Measurements from ENCODE around the gene SH3BP5L. TPM values are rescaled to one million over a fixed set of nuclear protein-coding genes. Genes with fewer than 3 reads are reported as not detected.

SH3BP5L gene
- 10.2 and 14.9 TPM in 2 replicates for total RNA-seq (2016; rRNA removed; fragmentation: Illumina TruSeq; extraction: Trizol)
- total RNA-seq (2016; cell fraction: cytosol; rRNA removed; fragmentation: Illumina TruSeq; extraction: Trizol; ENCODE audit: low read depth) = 2.1 and 2.4 TPM in 2 replicates
- total RNA-seq (2016; cell fraction: insoluble cytoplasmic fraction; rRNA removed; fragmentation: Illumina TruSeq; extraction: Trizol) = 10.1 and 14.6 TPM in 2 replicates
- 6.4 and 6.5 TPM in 2 replicates for total RNA-seq (2016; cell fraction: membrane; rRNA removed; fragmentation: Illumina TruSeq; extraction: Trizol)
- total RNA-seq (2016; cell fraction: nucleus; rRNA removed; fragmentation: Illumina TruSeq; extraction: Trizol) = 11.2 and 11.7 TPM in 2 replicates
- 10.3 and 12.3 TPM in 2 replicates for polyA plus RNA-seq (2011; rRNA removed)
- 9.8 and 12.1 TPM in 2 replicates for polyA plus RNA-seq (2011; cell fraction: cytosol; rRNA removed)
- 27.6 and 28.0 TPM in 2 replicates for polyA plus RNA-seq (2011; cell fraction: nucleus; rRNA removed)
- 6.7 and 9.1 TPM in 2 replicates for polyA plus RNA-seq (2012)
- polyA plus RNA-seq (2016; cell fraction: cytosol; fragmentation: Illumina TruSeq; extraction: Trizol; ENCODE audit: low read depth) = 1.3 and 1.8 TPM in 2 replicates
- polyA plus RNA-seq (2016; cell fraction: insoluble cytoplasmic fraction; fragmentation: Illumina TruSeq; extraction: Trizol; ENCODE audit: low read depth) = 7.7 and 9.1 TPM in 2 replicates
- 3.6 and 3.7 TPM in 2 replicates for polyA plus RNA-seq (2016; cell fraction: membrane; fragmentation: Illumina TruSeq; extraction: Trizol; ENCODE audit: low read depth)
- 14.2 and 14.7 TPM in 2 replicates for polyA plus RNA-seq (2016; cell fraction: nucleus; fragmentation: Illumina TruSeq; extraction: Trizol; ENCODE audit: insufficient read depth, low read depth)
- 18.7 and 35.4 TPM in 2 replicates for polyA minus RNA-seq (2011; rRNA and poly(A)+ RNA removed; ENCODE audit: low replicate concordance)
- 4.0 and 5.7 TPM in 2 replicates for polyA minus RNA-seq (2011; cell fraction: cytosol; rRNA and poly(A)+ RNA removed)
- 19.3 and 23.9 TPM in 2 replicates for polyA minus RNA-seq (2011; cell fraction: nucleus; rRNA and poly(A)+ RNA removed)
- Bru-seq, nascent RNA = percentile 68 among the genes with signal in this experiment
- percentile 71 among the genes with signal in this experiment for BruChase-seq, experiment 1, labeled RNA remaining after a 6-hour chase
- percentile 72 among the genes with signal in this experiment for BruChase-seq, experiment 2, labeled RNA remaining after a 2-hour chase
- long read RNA-seq, experiment 1, partial matches to known transcripts = 0 of 1 reads
- long read RNA-seq, experiment 1, other reads (novel, unspliced or antisense) = 1 of 1 reads
- long read RNA-seq, experiment 2, transcript SH3BP5L-201 (7 exons, 3,861 nt) = major isoform, 5 of 30 reads
- long read RNA-seq, experiment 2, partial matches to known transcripts = 20 of 30 reads
- long read RNA-seq, experiment 2, other reads (novel, unspliced or antisense) = 4 of 30 reads

DNA sequence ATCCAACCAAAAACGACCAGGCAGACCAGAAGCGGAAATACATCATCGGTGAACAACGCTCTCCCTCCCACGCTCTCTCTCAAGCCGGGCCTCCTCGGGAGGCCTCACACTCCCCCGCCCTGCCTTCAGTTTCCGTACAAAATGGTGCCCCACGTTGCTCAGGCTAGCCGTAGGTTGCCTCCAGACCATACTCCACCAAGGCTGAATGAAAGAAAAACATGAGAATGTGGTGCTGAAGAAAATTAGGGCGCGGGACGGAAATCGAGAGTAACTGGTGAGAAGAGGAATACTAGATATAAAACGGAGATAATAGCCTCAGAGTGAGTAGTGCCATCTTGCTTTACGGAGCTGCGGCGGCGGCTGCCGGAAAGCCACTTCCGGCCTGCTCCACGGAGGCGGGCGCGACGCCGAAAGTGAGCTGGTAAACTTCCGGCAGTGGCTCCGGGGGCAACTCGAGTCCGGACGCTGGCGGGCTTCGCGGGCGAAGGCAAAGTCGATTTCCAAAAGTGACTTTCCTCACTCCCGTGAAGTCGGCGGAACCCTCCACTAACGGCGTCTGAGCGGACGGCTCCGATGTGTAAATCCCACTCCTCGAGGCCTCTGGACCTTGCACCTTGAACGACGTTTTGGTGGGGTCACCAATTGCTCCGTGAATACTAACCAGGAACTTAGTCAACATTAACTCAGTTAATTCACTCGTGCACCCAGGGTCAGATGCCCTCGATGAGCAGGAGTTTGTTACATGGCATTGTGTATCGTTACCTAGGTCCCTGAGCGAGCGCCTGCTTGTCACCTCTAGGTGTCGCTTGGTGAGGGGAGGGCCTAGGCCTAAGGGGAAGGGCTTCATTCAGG lies at the start of gene SH3BP5L:
Gene SH3BP5L, minus strand, starts transcription at position 7 of the 852 bp plus-strand sequence. CDS start 980 bp downstream, outside the sequence.
- WGBS (ENCODE audit: low lambda C conversion rate) = 2% methylated on average over 34 of the region's 56 CpGs
- Histone ChIP-seq H4K20me1 (ENCODE audit: insufficient read depth, low read length) (no peaks in the 10 kb centered on the region), H3K4me1 (ENCODE audit: insufficient read depth, low read length) (peaks cover 69% of the 10 kb centered on the region), H3K79me2 (ENCODE audit: insufficient read depth, low read length) (peaks cover 34% of the 10 kb centered on the region), H3K27ac (ENCODE audit: extremely low read length, insufficient read depth, low read length) (peak within 1 kb of the TSS; percentile 99), H3K27me3 (ENCODE audit: control insufficient read depth in 1 of 2, insufficient read depth in 2 of 2, low read length in 2 of 2) (no peaks in the 10 kb centered on the region; a peak in 1 of 5 replicates), H2AFZ (ENCODE audit: low read length) (peak within 1 kb of the TSS; percentile 96), H3K36me3 (replicated peaks in 1 of 2; ENCODE audit: control insufficient read depth in 1 of 2, insufficient read depth in 2 of 2, low read length in 2 of 2) (peaks cover 0 to 16% of the 10 kb centered on the region in 2 experiments; a peak in 2 of 5 replicates), H3K9ac (ENCODE audit: insufficient read depth, low read depth, low read length) (peak within 1 kb of the TSS; percentile 94), H3K4me2 (ENCODE audit: low read depth, low read length) (peak within 1 kb of the TSS; percentile 96), H3K9me3 (ENCODE audit: low read length) (no peaks in the 10 kb centered on the region), H3K4me3 (replicated peaks in 1 of 3; ENCODE audit: insufficient read depth in 1 of 3, low read depth in 2 of 3, low read length in 3 of 3) (peak within 1 kb of the TSS; percentile 71 to 92 (median 81))
- intact Hi-C loops (cut with micrococcal nuclease; ENCODE audit: unreplicated experiment) = loop anchor here (2.0 kb wide), 1 partner anchor 47 kb away; no protein-coding TSS in a partner anchor
- CTCF ChIA-PET (ENCODE audit: low intra/inter-chr PET ratio, low total read pairs) = no interaction called here
- DNase-seq (ENCODE audit: low spot score) (peak; percentile 93), FAIRE-seq (peak; percentile 82), ATAC-seq (peak; percentile 94)
- BruUV-seq (replicated peaks) = TSS peak; percentile 92
- POLR2A ChIA-PET = interaction anchor here (0.9 to 5.6 kb wide), 7 partner anchors 12 to 80 kb away, joined by 3 to 108 read pairs (median 7); partner anchors contain the start of genes PGBD2, ZNF672 and ZNF692
- in situ Hi-C loops (cut with HindIII; ENCODE audit: extremely low pct_ligation_motif_present, low pct_unique_long_range_greater_than_20kb) = no loop called here
- TF ChIP-seq, protein P1, sequence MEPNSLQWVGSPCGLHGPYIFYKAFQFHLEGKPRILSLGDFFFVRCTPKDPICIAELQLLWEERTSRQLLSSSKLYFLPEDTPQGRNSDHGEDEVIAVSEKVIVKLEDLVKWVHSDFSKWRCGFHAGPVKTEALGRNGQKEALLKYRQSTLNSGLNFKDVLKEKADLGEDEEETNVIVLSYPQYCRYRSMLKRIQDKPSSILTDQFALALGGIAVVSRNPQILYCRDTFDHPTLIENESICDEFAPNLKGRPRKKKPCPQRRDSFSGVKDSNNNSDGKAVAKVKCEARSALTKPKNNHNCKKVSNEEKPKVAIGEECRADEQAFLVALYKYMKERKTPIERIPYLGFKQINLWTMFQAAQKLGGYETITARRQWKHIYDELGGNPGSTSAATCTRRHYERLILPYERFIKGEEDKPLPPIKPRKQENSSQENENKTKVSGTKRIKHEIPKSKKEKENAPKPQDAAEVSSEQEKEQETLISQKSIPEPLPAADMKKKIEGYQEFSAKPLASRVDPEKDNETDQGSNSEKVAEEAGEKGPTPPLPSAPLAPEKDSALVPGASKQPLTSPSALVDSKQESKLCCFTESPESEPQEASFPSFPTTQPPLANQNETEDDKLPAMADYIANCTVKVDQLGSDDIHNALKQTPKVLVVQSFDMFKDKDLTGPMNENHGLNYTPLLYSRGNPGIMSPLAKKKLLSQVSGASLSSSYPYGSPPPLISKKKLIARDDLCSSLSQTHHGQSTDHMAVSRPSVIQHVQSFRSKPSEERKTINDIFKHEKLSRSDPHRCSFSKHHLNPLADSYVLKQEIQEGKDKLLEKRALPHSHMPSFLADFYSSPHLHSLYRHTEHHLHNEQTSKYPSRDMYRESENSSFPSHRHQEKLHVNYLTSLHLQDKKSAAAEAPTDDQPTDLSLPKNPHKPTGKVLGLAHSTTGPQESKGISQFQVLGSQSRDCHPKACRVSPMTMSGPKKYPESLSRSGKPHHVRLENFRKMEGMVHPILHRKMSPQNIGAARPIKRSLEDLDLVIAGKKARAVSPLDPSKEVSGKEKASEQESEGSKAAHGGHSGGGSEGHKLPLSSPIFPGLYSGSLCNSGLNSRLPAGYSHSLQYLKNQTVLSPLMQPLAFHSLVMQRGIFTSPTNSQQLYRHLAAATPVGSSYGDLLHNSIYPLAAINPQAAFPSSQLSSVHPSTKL (CRISPR knock-in tag; IDR thresholded peaks at IDR 0.05) = peak; percentile 39
- TF ChIP-seq, protein P2, sequence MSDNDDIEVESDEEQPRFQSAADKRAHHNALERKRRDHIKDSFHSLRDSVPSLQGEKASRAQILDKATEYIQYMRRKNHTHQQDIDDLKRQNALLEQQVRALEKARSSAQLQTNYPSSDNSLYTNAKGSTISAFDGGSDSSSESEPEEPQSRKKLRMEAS (IDR thresholded peaks at IDR 0.05) = peak; percentile 47; the same call in 1 of the 2 replicates
- TF ChIP-seq, protein P3, sequence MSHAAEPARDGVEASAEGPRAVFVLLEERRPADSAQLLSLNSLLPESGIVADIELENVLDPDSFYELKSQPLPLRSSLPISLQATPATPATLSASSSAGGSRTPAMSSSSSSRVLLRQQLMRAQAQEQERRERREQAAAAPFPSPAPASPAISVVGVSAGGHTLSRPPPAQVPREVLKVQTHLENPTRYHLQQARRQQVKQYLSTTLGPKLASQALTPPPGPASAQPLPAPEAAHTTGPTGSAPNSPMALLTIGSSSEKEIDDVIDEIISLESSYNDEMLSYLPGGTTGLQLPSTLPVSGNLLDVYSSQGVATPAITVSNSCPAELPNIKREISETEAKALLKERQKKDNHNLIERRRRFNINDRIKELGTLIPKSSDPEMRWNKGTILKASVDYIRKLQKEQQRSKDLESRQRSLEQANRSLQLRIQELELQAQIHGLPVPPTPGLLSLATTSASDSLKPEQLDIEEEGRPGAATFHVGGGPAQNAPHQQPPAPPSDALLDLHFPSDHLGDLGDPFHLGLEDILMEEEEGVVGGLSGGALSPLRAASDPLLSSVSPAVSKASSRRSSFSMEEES (CRISPR knock-in tag; IDR thresholded peaks at IDR 0.05) = no peak
- TF ChIP-seq KDM3A (CRISPR knock-in tag; IDR thresholded peaks at IDR 0.05; ENCODE audit: low read depth) (no peak), MXD4 (CRISPR knock-in tag; IDR thresholded peaks at IDR 0.05) (0 out of 2 replicates have a peak, but pooled peaks have one; percentile 15), ZNF703 (CRISPR knock-in tag; IDR thresholded peaks at IDR 0.05; ENCODE audit: borderline replicate concordance) (no peak)
- TF ChIP-seq, protein P4, sequence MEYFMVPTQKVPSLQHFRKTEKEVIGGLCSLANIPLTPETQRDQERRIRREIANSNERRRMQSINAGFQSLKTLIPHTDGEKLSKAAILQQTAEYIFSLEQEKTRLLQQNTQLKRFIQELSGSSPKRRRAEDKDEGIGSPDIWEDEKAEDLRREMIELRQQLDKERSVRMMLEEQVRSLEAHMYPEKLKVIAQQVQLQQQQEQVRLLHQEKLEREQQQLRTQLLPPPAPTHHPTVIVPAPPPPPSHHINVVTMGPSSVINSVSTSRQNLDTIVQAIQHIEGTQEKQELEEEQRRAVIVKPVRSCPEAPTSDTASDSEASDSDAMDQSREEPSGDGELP (IDR thresholded peaks at IDR 0.05; ENCODE audit: borderline replicate concordance, low read depth) = 0 out of 2 replicates have a peak, but pooled peaks have one; percentile 5
